ENCODE measurements around the gene ADAMTSL1.

- TF ChIP-seq CTCF (IDR thresholded peaks at IDR 0.05; ENCODE audit: insufficient read depth, low read length, poor library complexity, severe bottlenecking) (no peak), EZH2phosphoT487 (conservative IDR thresholded peaks at IDR 0.05; ENCODE audit: low read length) (no peak)
These were observed 12.5 kb upstream of the ADAMTSL1 start for GRCh38 chr9:18461496-18461895.

Data from SU-DHL-6 (cell line).